ENCODE results near the gene SLC4A1.

GRCh38 chr17:44203731-44204440 is 64.0 kb downstream of the SLC4A1 start:
- TF ChIP-seq POLR2A (IDR thresholded peaks at IDR 0.05; ENCODE audit: borderline replicate concordance, extremely low read depth, insufficient read depth, insufficient read length) (no peak), POLR2AphosphoS5 (IDR thresholded peaks at IDR 0.05; ENCODE audit: low read depth, low read length) (no peak)
